Heart right ventricle (tissue), 16 donors: Measurements from ENCODE around the gene LRRTM4. TPM values are rescaled to one million over a fixed set of nuclear protein-coding genes. Genes with fewer than 3 reads are reported as not detected.
"Not testable (repeated sequence)": the region's sequence is repeated elsewhere in the genome, so short reads cannot be mapped to it uniquely, and the experiment has no call there.

Experiments used
- ATAC-seq, 8 donors: fragments of 200-7000 bp; cut with Tn5 transposase; one replicate each; pipeline ENCODE4 v1.9.1; 2020; ENCODE audit warnings: mild to moderate bottlenecking in 8 of 8, moderate library complexity in 8 of 8, moderate number of reproducible peaks in 1 of 8
- DNase-seq, 2 donors: peaks; one replicate each; pipeline ENCODE4 v3.0.0-alpha.2; 2020
- H3K27ac ChIP-seq, 10 donors: fragments of 200-600 bp; sonication (generic) in 2 of 10; one replicate each; pipeline versions ENCODE4 v1.5.0 to v1.8.0; 2020 to 2022; ENCODE audit warnings: mild to moderate bottlenecking in 3 of 10
- H3K27me3 ChIP-seq, 7 donors: fragments of 200-600 bp; one replicate each; pipeline ENCODE4 v1.8.0; 2021 to 2022; ENCODE audit warnings: mild to moderate bottlenecking in 2 of 7
- H3K36me3 ChIP-seq, 9 donors: fragments of 200-600 bp; sonication (generic) in 1 of 9; one replicate each; pipeline versions ENCODE4 v1.5.0 to v1.8.0; 2020 to 2022; ENCODE audit warnings: mild to moderate bottlenecking in 2 of 9
- H3K4me1 ChIP-seq, 9 donors: fragments of 200-600 bp; sonication (generic) in 1 of 9; one replicate each; pipeline versions ENCODE4 v1.5.0 to v1.8.0; 2020 to 2022; ENCODE audit warnings: mild to moderate bottlenecking in 4 of 9
- H3K4me3 ChIP-seq, 10 donors: fragments of 200-600 bp; sonication (generic) in 2 of 10; one replicate each; pipeline versions ENCODE4 v1.5.0 to v1.8.0; 2020 to 2022; ENCODE audit warnings: mild to moderate bottlenecking in 7 of 10, moderate library complexity in 2 of 10
- H3K9me3 ChIP-seq, 11 donors: fragments of 200-600 bp in 10 of 11; sonication (generic) in 2 of 11; one replicate each; pipeline versions ENCODE4 v1.5.0 to v1.8.0; 2013 to 2022; ENCODE audit warnings: mild to moderate bottlenecking in 2 of 11, control low read depth in 1 of 11, moderate library complexity in 1 of 11
- CTCF ChIP-seq, 9 donors: fragments of 200-600 bp; sonication (generic) in 2 of 9; IDR thresholded peaks; one replicate each; pipeline versions ENCODE4 v1.5.0 to v1.8.0; 2021 to 2022; ENCODE audit warnings: antibody characterized with exemption in 9 of 9, mild to moderate bottlenecking in 5 of 9, moderate library complexity in 1 of 9
- WGBS, 2 donors: extraction: QIAGEN DNeasy Blood & Tissue Kit; methylation state at CpG; one replicate each; pipeline ENCODE4 v1.1.7; 2013; ENCODE audit warnings: inconsistent platforms in 1 of 2; 5-methylcytosine and 5-hydroxymethylcytosine counted together
- intact Hi-C, 10 donors: fragments of 100-400 bp; cut with DNase I; formaldehyde crosslinking; loops; one replicate each; pipeline versions ENCODE4 v1.11.1 to v1.14.2; 2022
- polyA plus RNA-seq, 2 donors: library from polyadenylated mRNA; stranded (reverse); fragments of 200-250 nt; gene quantifications; one replicate each; pipeline ENCODE4 v1.2.3, GENCODE V29; 2013
- total RNA-seq, 10 donors: library from RNA; stranded (reverse); fragmentation: NEBNext Ultra II Directional in 3 of 10; extraction: Animal tissue kit (Norgen Biotek cat#: 25700) in 3 of 10; gene quantifications; one replicate each; pipeline versions ENCODE4 v1.2.1 to v1.2.4, GENCODE V29; 2021 to 2023
- donor health status: Arrhythmogenic right ventricular cardiomyopathy.
- donor health status: ischemic (EF 13 %, LVEDD 7.1; RV severe dilation, severe dysfunction).
- donor health status: healthy with polysubstance abuse.
- donor health status: DM: no; HTN: yes; CAD: no.
- donor health status: DM: no; HTN: no; CAD: no.
- donor health status: ischemic (EF 25% LVEDD 6.9; RV normal size, moderate dysfunction).
- donor health status: ischemic (EF 25% LVEDD 5.7; RV mildly dilated, moderate dysfunction).
- donor health status: healthy.
- donor health status: DM: yes; HTN: yes; CAD: no.
- donor health status: Ischemic cardiomyopathy.
- donor health status: ischemic (EF 35%, LVEDD 5.7; RV mildly dilated, moderate dysfunction).
- donor health status: nonischemic (EF 11% LVEDD 7.7; RV severe dilation, severe dysfunction).
- donor health status: DM: yes; HTN: yes; CAD: no.
- donor health status: PGD.
- donor health status: ischemic (EF 29% LVEDD 5.4; RV normal size, mild dysfunction).
- donor health status: nonischemic (EF 23%, LVEDD 6.1; RV moderate dilation, normal function).

LRRTM4 gene
- total and polyA plus RNA-seq, 12 donors: 0.11 to 2.2 (median 0.98) TPM

DNA sequence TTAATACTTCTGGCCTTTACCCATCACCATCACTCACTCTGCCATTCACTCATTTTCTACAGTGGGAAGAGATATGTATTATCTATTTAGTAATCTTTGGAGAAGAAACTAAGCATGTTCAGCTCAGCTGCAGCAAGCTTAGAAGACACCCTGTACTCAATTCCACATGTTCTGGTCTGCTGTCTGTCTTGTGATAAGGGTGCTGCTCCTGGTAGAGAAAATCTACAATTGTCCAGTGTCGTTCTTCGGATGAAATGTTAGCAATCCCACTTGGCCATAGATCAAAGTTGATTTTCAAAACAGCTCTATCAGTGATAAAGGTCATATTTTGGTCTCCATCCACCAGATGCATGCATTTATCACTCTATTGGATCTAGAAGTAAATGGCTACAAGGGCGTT lies 337.1 kb downstream of the LRRTM4 start:
- DNase-seq (no peak), ATAC-seq (no peak)
- Histone ChIP-seq H3K4me3 (no peak overlapping the region), H3K9me3 (peaks cover 0 to 17% (median 0%) of the 10 kb centered on the region in 11 donors), H3K36me3 (no peaks in the 10 kb centered on the region), H3K4me1 (no peaks in the 10 kb centered on the region), H3K27me3 (no peaks in the 10 kb centered on the region), H3K27ac (no peak overlapping the region)
- intact Hi-C loops: no loop called here
- 66 to 72% methylated on average over 3 of the region's 3 CpGs for WGBS, 2 donors
- no peak for TF ChIP-seq CTCF (IDR thresholded peaks at IDR 0.05)

DNA sequence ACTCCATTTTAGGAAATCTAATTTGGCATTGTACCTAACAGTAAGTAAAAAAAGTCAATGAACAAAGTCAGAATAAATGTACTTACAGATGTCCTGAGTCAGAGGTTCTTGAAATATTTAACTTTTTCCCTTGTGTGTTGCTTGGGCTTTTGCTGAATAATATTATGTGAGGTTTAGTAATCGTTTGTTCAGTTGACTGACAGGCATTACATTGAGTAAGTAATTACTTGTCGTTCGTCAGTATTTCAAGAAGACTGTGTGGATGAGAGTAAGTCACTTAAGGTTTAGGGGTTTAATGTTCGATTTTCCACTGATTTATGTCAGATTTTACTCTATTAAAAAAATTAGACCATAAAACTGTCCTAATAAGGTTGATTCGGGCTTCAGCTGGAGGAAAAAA lies 342.9 kb downstream of the LRRTM4 start:
- DNase-seq (no peak), ATAC-seq (no peak)
- Histone ChIP-seq H3K27me3 (no peaks in the 10 kb centered on the region), H3K9me3 (peaks cover 0 to 15% (median 0%) of the 10 kb centered on the region in 11 donors), H3K36me3 (no peaks in the 10 kb centered on the region), H3K4me1 (no peaks in the 10 kb centered on the region), H3K27ac (no peak overlapping the region), H3K4me3 (no peak overlapping the region)
- intact Hi-C loops: no loop called here
- WGBS, 2 donors: 69 to 71% methylated on average over 5 of the region's 5 CpGs
- no peak for TF ChIP-seq CTCF (IDR thresholded peaks at IDR 0.05)

DNA sequence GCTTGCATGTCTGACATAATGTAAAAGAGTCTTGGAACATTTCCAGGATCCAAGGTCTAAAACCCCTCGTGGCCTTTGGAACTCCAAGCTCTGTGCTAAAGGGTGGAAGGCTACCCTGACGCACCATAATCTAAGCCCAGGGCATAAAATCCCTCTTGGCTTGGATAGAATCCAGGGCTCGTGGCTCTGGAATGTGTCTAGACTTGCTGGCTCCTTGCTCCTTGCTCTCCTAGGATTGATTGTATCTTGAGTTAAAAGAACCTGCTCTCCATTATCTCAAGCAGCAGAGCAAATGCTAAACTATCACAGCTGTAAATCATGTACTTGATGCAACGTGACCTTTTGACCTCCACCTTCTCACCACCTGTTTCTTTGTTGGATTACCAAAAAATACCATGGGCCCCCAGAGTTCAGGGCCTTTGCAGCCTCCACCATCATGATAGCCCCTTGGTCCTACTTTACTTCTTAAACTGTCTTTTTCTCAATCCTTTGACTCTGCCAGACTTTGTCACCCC lies 346.9 kb downstream of the LRRTM4 start:
- H3K27ac ChIP-seq, H3K36me3 ChIP-seq, ATAC-seq, intact Hi-C loops, H3K9me3 ChIP-seq, DNase-seq, H3K27me3 ChIP-seq, H3K4me1 ChIP-seq, H3K4me3 ChIP-seq: not testable (repeated sequence)
- WGBS, 2 donors: 38 to 40% methylated on average over 4 of the region's 4 CpGs

DNA sequence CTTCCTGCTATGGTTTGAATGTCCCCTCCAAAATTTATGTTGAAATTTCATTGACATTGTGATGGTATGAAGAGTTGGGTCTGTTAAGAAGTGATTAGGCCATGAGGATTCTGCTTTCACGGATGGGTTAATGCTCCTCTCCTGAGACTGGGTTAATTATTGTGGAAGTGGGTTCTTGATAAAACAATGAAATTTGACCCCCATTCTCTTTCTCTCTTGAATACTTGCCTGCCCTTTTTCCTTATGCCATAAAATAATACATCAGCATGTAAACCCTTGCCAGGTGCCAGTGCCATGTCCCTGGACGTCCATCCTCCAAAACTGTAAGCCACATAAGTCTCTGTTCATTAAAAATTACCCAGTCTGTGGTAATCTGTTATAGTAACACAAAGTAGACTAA lies 352.8 kb downstream of the LRRTM4 start:
- intact Hi-C loops: no loop called here
- no peaks in the 10 kb centered on the region for H3K36me3 ChIP-seq
- no peak for TF ChIP-seq CTCF (IDR thresholded peaks at IDR 0.05)
- H3K27ac ChIP-seq: no peak overlapping the region
- DNase-seq (no peak), ATAC-seq (no peak)
- H3K4me3 ChIP-seq: no peak overlapping the region
- no peaks in the 10 kb centered on the region for H3K27me3 ChIP-seq
- no peaks in the 10 kb centered on the region for H3K4me1 ChIP-seq
- H3K9me3 ChIP-seq: peaks cover 0 to 28% (median 4%) of the 10 kb centered on the region in 11 donors
- 57 to 74% methylated on average over 2 of the region's 2 CpGs for WGBS, 2 donors

GRCh38 chr2:77164021-77164420 lies 358.2 kb downstream of the LRRTM4 start:
- H3K27me3 ChIP-seq, H3K27ac ChIP-seq, H3K36me3 ChIP-seq, H3K4me3 ChIP-seq, intact Hi-C loops, H3K4me1 ChIP-seq, ATAC-seq, DNase-seq: not testable (repeated sequence)
- peaks cover 0 to 40% (median 4%) of the 10 kb centered on the region in 11 donors for H3K9me3 ChIP-seq
